SU-DHL-6 (cell line): ENCODE data around the gene SUB1.

Experiments
- H2AFZ ChIP-seq: fragments of 200-600 bp; sonication (generic); 2 replicates; pipeline ENCODE4 v1.6.1; 2014; ENCODE audit warnings: low read depth, mild to moderate bottlenecking, moderate library complexity, mixed read lengths, antibody characterized with exemption, low read length; ENCODE audit not compliant: severe bottlenecking
- H3F3A ChIP-seq: fragments of 200-600 bp; shearing (Covaris generic); 2 replicates; pipeline ENCODE4 v1.6.0; 2016; ENCODE audit warnings: antibody characterized with exemption, mild to moderate bottlenecking; ENCODE audit not compliant: insufficient read depth
- H3K27ac ChIP-seq: fragments of 200-600 bp; sonication (generic); 2 replicates; pipeline ENCODE4 v1.5.1; 2016; ENCODE audit warnings: low read depth, mild to moderate bottlenecking, low read length, moderate library complexity, mixed read lengths
- H3K27me3 ChIP-seq: fragments of 200-600 bp; sonication (generic), shearing (Covaris generic); 2 replicates; pipeline ENCODE4 v1.6.0; 2014; ENCODE audit warnings: mild to moderate bottlenecking, low read length
- H3K36me3 ChIP-seq: fragments of 200-600 bp; sonication (generic); 2 replicates; pipeline ENCODE4 v1.6.1; 2014; ENCODE audit warnings: mild to moderate bottlenecking, low read length, mixed read lengths
- H3K4me2 ChIP-seq: fragments of 300-600, 200-600 bp; shearing (Covaris generic), sonication (generic); 2 replicates; pipeline ENCODE4 v1.6.0; 2014; ENCODE audit warnings: low read length, low read depth, mild to moderate bottlenecking; ENCODE audit not compliant: poor library complexity, severe bottlenecking
- H3K4me3 ChIP-seq: fragments of 200-600 bp; sonication (generic); 2 replicates; pipeline ENCODE4 v1.5.1; 2014; ENCODE audit warnings: antibody characterized with exemption, low read length, mild to moderate bottlenecking, mixed read lengths; ENCODE audit not compliant: insufficient read depth, poor library complexity, severe bottlenecking
- H3K79me2 ChIP-seq: fragments of 200-600 bp; sonication (generic); 2 replicates; pipeline ENCODE4 v1.6.1; 2014; ENCODE audit warnings: mild to moderate bottlenecking, low read length, moderate library complexity; ENCODE audit not compliant: insufficient read depth
- H3K9ac ChIP-seq: fragments of 200-600 bp; sonication (generic); 2 replicates; pipeline ENCODE4 v1.7.0; 2014; ENCODE audit warnings: mild to moderate bottlenecking, low read length
- H3K9me2 ChIP-seq: fragments of 200-600 bp; sonication (generic); replicated peaks from 2 replicates; pipeline ENCODE4 v1.6.1; 2014; ENCODE audit warnings: low read length; ENCODE audit not compliant: insufficient read depth
- H3K9me3 ChIP-seq: fragments of 200-600 bp; sonication (generic); 2 replicates; pipeline ENCODE4 v1.6.1; 2014; ENCODE audit warnings: low read length, mixed read lengths; ENCODE audit not compliant: insufficient read depth
- H4K20me1 ChIP-seq: fragments of 200-600 bp; sonication (generic); 2 replicates; pipeline ENCODE4 v1.6.1; 2014; ENCODE audit warnings: low read depth, mild to moderate bottlenecking, antibody characterized with exemption, low read length, moderate library complexity, mixed read lengths
- EZH2phosphoT487 ChIP-seq: fragments of 200-600 bp; sonication (generic), shearing (Covaris generic); conservative IDR thresholded peaks from 2 replicates; pipeline ENCODE4 v1.6.1; 2018; ENCODE audit warnings: mild to moderate bottlenecking, antibody characterized with exemption, low read length, moderate library complexity, mixed read lengths
- TF ChIP-seq, protein P1 (sequence below): fragments of 200-600 bp; sonication (generic); IDR thresholded peaks from one replicate; pipeline ENCODE4 v1.5.1; 2017; ENCODE audit warnings: antibody characterized with exemption, mild to moderate bottlenecking, low read length, moderate library complexity; ENCODE audit not compliant: insufficient read depth, poor library complexity, severe bottlenecking

SUB1 gene

DNA sequence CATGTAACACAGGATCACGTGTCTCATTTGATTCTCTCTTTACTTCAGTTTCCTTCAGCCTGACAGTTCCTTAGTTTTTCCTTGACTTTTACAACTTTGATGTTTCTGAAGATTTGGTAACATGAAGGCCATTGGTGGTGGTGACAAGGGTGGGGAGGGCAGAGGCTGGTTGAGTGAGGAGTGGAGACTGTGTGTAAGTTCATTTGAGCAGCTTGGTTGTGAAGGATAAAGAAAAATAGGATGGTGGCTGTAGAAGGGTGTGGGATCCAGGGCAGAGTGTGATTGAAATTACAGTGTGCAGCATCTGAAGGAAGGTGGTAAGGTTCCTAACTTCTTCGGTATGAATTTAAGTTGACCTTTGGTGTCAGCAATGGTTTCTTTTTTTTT, 20.4 kb downstream of the SUB1 start:
- no peaks in the 10 kb centered on the region for H3K79me2 ChIP-seq
- H3K4me3 ChIP-seq, result no peak overlapping the region
- no peaks in the 10 kb centered on the region for H3F3A ChIP-seq
- H3K27me3 ChIP-seq, result no peaks in the 10 kb centered on the region
- H3K27ac ChIP-seq, result no peak overlapping the region
- peaks cover 8% of the 10 kb centered on the region; the same call in 1 of the 2 replicates for H3K36me3 ChIP-seq
- no peak overlapping the region for H3K9ac ChIP-seq
- H3K9me3 ChIP-seq, result no peaks in the 10 kb centered on the region
- no peak overlapping the region for H3K4me2 ChIP-seq
- H2AFZ ChIP-seq, result no peak overlapping the region
- no peaks in the 10 kb centered on the region for H4K20me1 ChIP-seq
- TF ChIP-seq EZH2phosphoT487, result no peak
- TF ChIP-seq, protein P1, sequence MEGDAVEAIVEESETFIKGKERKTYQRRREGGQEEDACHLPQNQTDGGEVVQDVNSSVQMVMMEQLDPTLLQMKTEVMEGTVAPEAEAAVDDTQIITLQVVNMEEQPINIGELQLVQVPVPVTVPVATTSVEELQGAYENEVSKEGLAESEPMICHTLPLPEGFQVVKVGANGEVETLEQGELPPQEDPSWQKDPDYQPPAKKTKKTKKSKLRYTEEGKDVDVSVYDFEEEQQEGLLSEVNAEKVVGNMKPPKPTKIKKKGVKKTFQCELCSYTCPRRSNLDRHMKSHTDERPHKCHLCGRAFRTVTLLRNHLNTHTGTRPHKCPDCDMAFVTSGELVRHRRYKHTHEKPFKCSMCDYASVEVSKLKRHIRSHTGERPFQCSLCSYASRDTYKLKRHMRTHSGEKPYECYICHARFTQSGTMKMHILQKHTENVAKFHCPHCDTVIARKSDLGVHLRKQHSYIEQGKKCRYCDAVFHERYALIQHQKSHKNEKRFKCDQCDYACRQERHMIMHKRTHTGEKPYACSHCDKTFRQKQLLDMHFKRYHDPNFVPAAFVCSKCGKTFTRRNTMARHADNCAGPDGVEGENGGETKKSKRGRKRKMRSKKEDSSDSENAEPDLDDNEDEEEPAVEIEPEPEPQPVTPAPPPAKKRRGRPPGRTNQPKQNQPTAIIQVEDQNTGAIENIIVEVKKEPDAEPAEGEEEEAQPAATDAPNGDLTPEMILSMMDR, result no peak
- H3K9me2 ChIP-seq, result no peaks in the 10 kb centered on the region

DNA sequence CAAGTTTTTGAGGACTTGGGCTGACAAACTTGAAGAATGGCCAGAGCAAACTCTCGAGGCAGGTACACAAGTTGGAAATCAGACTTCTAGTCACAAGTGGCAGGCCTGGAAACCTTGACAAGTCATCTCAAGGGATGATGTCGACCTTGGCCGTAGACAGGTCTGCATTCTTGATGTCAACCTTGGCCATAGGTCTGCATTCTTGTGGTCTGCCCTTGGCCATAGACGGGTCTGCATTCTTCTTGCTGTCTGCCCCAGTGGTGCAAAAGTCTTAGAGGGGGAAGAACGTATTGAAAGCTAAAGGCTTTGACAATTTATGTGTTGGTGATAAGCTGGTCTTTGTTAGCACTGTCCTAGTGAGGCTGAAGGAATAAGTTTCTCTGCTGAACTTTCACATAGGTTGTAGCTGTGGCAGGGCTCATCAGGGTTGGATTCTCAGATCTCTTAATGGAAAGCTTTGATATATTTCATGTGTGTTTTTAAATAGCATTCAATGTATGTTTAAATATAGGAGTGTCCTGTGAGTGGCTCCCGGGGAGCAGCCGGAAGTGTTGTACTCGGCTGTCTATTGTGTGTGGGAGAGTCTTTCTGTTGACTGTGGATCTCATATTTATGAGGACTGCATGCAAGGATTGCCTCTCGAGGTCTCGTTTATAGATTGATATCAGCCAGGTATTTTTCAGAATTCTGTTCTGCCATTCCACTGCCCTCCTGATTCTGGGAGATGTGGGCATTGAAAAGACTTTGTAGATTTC, 27.0 kb downstream of the SUB1 start:
- no peaks in the 10 kb centered on the region for H3K79me2 ChIP-seq
- no peaks in the 10 kb centered on the region for H3K27me3 ChIP-seq
- no peak overlapping the region for H2AFZ ChIP-seq
- H3K9me2 ChIP-seq, result no peaks in the 10 kb centered on the region
- H3K9ac ChIP-seq, result no peak overlapping the region
- no peak overlapping the region for H3K4me3 ChIP-seq
- no peaks in the 10 kb centered on the region for H3K36me3 ChIP-seq
- no peaks in the 10 kb centered on the region for H3F3A ChIP-seq
- no peaks in the 10 kb centered on the region for H4K20me1 ChIP-seq
- no peak overlapping the region for H3K4me2 ChIP-seq
- TF ChIP-seq, protein P1, result no peak
- TF ChIP-seq EZH2phosphoT487, result no peak
- no peak overlapping the region for H3K27ac ChIP-seq
- no peaks in the 10 kb centered on the region for H3K9me3 ChIP-seq

DNA sequence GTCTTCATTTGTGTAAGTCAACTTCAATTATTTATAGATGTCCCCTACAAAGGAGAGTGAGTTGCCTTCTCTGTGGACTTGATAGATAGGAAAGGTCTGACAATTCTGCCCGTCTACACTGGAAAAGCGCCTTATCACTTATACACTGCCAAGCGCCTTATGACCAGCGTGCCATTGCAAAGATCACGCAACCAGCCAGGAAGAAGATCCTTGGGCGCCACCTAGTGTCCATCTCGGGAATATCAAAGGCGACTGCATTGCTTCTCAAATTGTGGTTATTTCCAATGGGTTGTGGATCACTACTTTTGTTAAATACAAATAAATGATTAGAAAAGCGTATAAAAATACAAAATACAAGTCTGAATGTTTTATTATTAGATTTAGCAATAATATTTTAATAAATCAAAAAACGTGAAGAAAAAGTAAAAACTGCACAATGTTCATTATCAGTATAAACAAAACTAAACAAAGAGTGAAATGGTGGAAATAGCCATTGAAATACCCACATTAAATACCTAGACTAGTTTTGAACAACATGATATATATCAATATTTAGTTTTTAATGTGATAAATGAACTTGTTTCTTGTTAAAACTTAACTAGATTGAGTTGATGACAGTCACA, 27.8 kb downstream of the SUB1 start:
- Histone ChIP-seq H2AFZ (no peak overlapping the region), H3K27ac (no peak overlapping the region), H3F3A (no peaks in the 10 kb centered on the region), H3K27me3 (no peaks in the 10 kb centered on the region), H4K20me1 (no peaks in the 10 kb centered on the region), H3K9me3 (no peaks in the 10 kb centered on the region), H3K9me2 (no peaks in the 10 kb centered on the region), H3K36me3 (no peaks in the 10 kb centered on the region), H3K79me2 (no peaks in the 10 kb centered on the region), H3K9ac (no peak overlapping the region), H3K4me3 (no peak overlapping the region), H3K4me2 (no peak overlapping the region)
- TF ChIP-seq, protein P1, result peak; percentile 84
- no peak for TF ChIP-seq EZH2phosphoT487
